IPS DF 6.9 (cell line): ENCODE measurements around the gene STYXL1.

ENCODE experiments used
- DNase-seq: peaks from one replicate; pipeline ENCODE4 v3.0.0-alpha.2; 2013; ENCODE audit warnings: low read depth, low spot score
- H3K27ac ChIP-seq: one replicate; pipeline ENCODE4 v1.5.1; 2013; ENCODE audit warnings: low read length, control low read depth
- H3K27me3 ChIP-seq: 2 replicates; pipeline ENCODE4 v1.6.1; 2013; ENCODE audit warnings: mild to moderate bottlenecking, low read length; ENCODE audit not compliant: control insufficient read depth, insufficient read depth
- H3K36me3 ChIP-seq: 2 replicates; pipeline ENCODE4 v1.6.1; 2013; ENCODE audit warnings: low read length; ENCODE audit not compliant: control insufficient read depth, insufficient read depth
- H3K4me1 ChIP-seq: 2 replicates; pipeline ENCODE4 v1.6.1; 2013; ENCODE audit warnings: low read length; ENCODE audit not compliant: control insufficient read depth, insufficient read depth
- H3K4me3 ChIP-seq: 2 replicates; pipeline ENCODE4 v1.5.1; 2013; ENCODE audit warnings: mild to moderate bottlenecking, low read length
- H3K9me3 ChIP-seq: 2 replicates; pipeline ENCODE4 v1.6.1; 2013; ENCODE audit warnings: low read length, inconsistent platforms; ENCODE audit not compliant: control insufficient read depth, insufficient read depth
- WGBS: extraction: QIAGEN DNeasy Blood & Tissue Kit; methylation state at CpG from one replicate; pipeline ENCODE4 v1.1.7; 2013; ENCODE audit warnings: mixed read lengths, missing lambda C conversion rate; ENCODE audit not compliant: insufficient read length, insufficient coverage; 5-methylcytosine and 5-hydroxymethylcytosine counted together

STYXL1 gene

GRCh38 chr7:75987026-75987804, 60.6 kb downstream of the STYXL1 start:
- Histone ChIP-seq H3K4me3 (no peak overlapping the region), H3K9me3 (no peaks in the 10 kb centered on the region), H3K27ac (no peak overlapping the region), H3K36me3 (peaks cover 39% of the 10 kb centered on the region), H3K27me3 (no peaks in the 10 kb centered on the region), H3K4me1 (peaks cover 14% of the 10 kb centered on the region)
- no peak for DNase-seq
- no CpG with 5 or more reads among the region's 32 CpGs for WGBS

DNA sequence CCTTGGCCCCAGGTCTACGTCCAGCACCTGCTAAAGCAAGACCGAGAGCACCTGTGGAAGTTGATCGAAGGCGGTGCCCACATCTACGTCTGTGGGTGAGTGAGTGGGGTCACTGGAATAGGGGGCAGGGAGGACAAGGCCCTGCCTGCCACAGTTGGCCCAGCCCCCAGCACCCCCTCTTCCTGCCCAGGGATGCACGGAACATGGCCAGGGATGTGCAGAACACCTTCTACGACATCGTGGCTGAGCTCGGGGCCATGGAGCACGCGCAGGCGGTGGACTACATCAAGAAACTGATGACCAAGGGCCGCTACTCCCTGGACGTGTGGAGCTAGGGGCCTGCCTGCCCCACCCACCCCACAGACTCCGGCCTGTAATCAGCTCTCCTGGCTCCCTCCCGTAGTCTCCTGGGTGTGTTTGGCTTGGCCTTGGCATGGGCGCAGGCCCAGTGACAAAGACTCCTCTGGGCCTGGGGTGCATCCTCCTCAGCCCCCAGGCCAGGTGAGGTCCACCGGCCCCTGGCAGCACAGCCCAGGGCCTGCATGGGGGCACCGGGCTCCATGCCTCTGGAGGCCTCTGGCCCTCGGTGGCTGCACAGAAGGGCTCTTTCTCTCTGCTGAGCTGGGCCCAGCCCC, 61.5 kb downstream of the STYXL1 start:
- no peak overlapping the region for H3K27ac ChIP-seq
- DNase-seq = no peak
- no peaks in the 10 kb centered on the region for H3K9me3 ChIP-seq
- no peaks in the 10 kb centered on the region for H3K27me3 ChIP-seq
- no CpG with 5 or more reads among the region's 20 CpGs for WGBS
- peaks cover 48% of the 10 kb centered on the region for H3K36me3 ChIP-seq
- no peak overlapping the region for H3K4me3 ChIP-seq
- H3K4me1 ChIP-seq = peaks cover 14% of the 10 kb centered on the region

- no peak for DNase-seq
- Histone ChIP-seq H3K27ac (no peak overlapping the region), H3K9me3 (no peaks in the 10 kb centered on the region), H3K27me3 (no peaks in the 10 kb centered on the region), H3K36me3 (peaks cover 55% of the 10 kb centered on the region), H3K4me1 (peaks cover 11% of the 10 kb centered on the region), H3K4me3 (no peak overlapping the region)
- no CpG with 5 or more reads among the region's 41 CpGs for WGBS
These were observed 62.2 kb downstream of the STYXL1 start for GRCh38 chr7:75985518-75986146.

DNA sequence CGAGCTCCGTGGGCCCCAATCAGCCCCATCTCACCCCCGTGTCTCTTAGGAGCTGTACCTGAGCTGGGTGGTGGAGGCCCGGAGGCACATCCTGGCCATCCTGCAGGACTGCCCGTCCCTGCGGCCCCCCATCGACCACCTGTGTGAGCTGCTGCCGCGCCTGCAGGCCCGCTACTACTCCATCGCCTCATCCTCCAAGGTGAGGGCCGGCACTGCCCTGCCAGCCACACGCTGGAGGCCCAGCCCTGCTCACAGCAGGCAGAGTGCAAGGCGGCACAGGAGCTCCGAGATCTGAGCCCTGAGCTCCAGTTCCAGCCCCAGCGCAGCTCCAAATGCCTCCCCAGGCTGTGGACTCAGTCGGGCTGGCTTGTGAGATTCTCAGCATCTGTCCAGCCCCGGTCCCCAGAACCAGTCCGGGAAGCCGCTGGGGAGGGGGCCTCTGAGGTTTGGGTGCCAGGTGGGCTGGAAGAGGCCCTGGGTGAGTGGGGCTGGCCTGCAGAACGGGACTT, 62.7 kb downstream of the STYXL1 start:
- Histone ChIP-seq H3K4me3 (no peak overlapping the region), H3K27me3 (no peaks in the 10 kb centered on the region), H3K4me1 (peaks cover 10% of the 10 kb centered on the region), H3K27ac (no peak overlapping the region), H3K9me3 (no peaks in the 10 kb centered on the region), H3K36me3 (peaks cover 59% of the 10 kb centered on the region)
- no CpG with 5 or more reads among the region's 21 CpGs for WGBS
- DNase-seq = no peak

- no peak overlapping the region for H3K27ac ChIP-seq
- H3K4me1 ChIP-seq = peaks cover 4% of the 10 kb centered on the region
- peaks cover 63% of the 10 kb centered on the region for H3K36me3 ChIP-seq
- no peaks in the 10 kb centered on the region for H3K27me3 ChIP-seq
- H3K4me3 ChIP-seq = no peak overlapping the region
- no peaks in the 10 kb centered on the region for H3K9me3 ChIP-seq
- DNase-seq = no peak
- no CpG with 5 or more reads among the region's 44 CpGs for WGBS
These were observed 63.4 kb downstream of the STYXL1 start for GRCh38 chr7:75984130-75985008.

- Histone ChIP-seq H3K36me3 (peaks cover 67% of the 10 kb centered on the region), H3K4me1 (no peaks in the 10 kb centered on the region), H3K9me3 (no peaks in the 10 kb centered on the region), H3K4me3 (no peak overlapping the region), H3K27ac (no peak overlapping the region), H3K27me3 (no peaks in the 10 kb centered on the region)
- DNase-seq = no peak
- WGBS = no CpG with 5 or more reads among the region's 26 CpGs
These were observed 64.2 kb downstream of the STYXL1 start for GRCh38 chr7:75983471-75984129.

DNA sequence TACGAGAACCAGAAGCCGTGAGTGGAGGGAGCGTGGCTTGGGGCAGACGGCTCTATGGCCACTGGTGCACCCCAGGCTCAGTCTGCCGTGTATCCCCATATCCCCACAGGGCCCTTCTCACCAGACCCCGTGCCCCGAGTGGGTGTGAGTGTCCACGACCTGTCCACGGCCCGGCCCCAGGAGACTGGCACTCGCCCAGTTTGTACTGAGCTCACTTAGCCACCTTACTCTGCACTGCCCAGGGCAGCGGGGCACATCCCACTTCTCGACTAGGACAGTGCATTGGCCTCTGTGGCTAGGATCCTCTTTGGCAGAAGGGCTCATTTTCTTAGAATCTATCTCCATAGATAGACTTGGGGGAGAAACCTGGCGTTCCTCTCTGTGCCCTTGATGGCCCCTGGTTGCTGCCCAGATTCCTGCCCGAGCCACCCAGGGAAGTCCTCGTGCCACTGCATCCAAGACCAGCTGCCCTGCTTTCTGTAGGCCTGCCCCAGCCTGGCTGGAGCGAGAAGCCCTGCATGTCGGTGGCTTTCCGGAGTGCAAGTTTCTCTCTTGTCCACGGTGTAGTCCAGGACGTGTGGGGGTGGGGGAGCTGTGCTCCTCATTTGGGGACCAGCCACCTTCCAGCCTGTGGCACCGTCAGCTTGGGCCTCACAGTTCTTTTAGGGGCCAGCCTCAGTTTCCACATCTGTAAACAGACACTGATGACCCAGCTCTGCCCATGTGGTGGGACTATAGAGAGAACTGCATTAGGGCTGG, 65.3 kb downstream of the STYXL1 start:
- H3K4me3 ChIP-seq = no peak overlapping the region
- WGBS = no CpG with 5 or more reads among the region's 22 CpGs
- no peak overlapping the region for H3K27ac ChIP-seq
- H3K4me1 ChIP-seq = no peaks in the 10 kb centered on the region
- H3K27me3 ChIP-seq = no peaks in the 10 kb centered on the region
- peaks cover 64% of the 10 kb centered on the region for H3K36me3 ChIP-seq
- DNase-seq = no peak
- no peaks in the 10 kb centered on the region for H3K9me3 ChIP-seq

GRCh38 chr7:75981453-75982305, 66.1 kb downstream of the STYXL1 start:
- Histone ChIP-seq H3K36me3 (peaks cover 58% of the 10 kb centered on the region), H3K27me3 (no peaks in the 10 kb centered on the region), H3K9me3 (no peaks in the 10 kb centered on the region), H3K27ac (no peak overlapping the region), H3K4me3 (no peak overlapping the region), H3K4me1 (no peaks in the 10 kb centered on the region)
- no peak for DNase-seq
- no CpG with 5 or more reads among the region's 38 CpGs for WGBS

DNA sequence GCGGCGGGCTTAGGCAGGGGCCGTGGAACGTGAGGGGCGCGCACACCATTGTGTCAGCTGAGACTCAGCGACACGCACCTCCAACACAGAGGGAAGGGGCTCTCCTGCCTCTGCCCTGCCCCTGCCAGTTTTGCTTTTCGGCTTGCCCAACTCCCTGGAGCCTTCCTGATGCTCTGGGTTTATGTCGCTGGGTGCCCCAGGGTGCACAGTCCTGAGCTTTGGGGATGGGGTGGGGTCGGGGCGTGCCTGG, 66.7 kb downstream of the STYXL1 start:
- WGBS = no CpG with 5 or more reads among the region's 12 CpGs
- Histone ChIP-seq H3K9me3 (no peaks in the 10 kb centered on the region), H3K36me3 (peaks cover 53% of the 10 kb centered on the region), H3K27ac (no peak overlapping the region), H3K4me1 (no peaks in the 10 kb centered on the region), H3K27me3 (no peaks in the 10 kb centered on the region), H3K4me3 (no peak overlapping the region)
- no peak for DNase-seq
